H9 (cell line): ENCODE results near the gene MNX1. TPM values are rescaled to one million over a fixed set of nuclear protein-coding genes. Genes with fewer than 3 reads are reported as not detected.

Experiments
- DNase-seq: peaks from one replicate; pipeline ENCODE4 v3.0.0-alpha.2; 2017
- H2AFZ ChIP-seq: one replicate; pipeline ENCODE4 v1.6.1; 2013; ENCODE audit warnings: mild to moderate bottlenecking, low read length, control low read depth, moderate library complexity
- H2AK5ac ChIP-seq: 2 replicates; pipeline ENCODE4 v1.6.1; 2013; ENCODE audit warnings: low read length, control low read depth, mixed read lengths; ENCODE audit not compliant: insufficient read length
- H2BK120ac ChIP-seq: one replicate; pipeline ENCODE4 v1.6.1; 2013; ENCODE audit warnings: low read depth, mild to moderate bottlenecking, low read length, control low read depth, inconsistent platforms; ENCODE audit not compliant: poor library complexity, severe bottlenecking
- H2BK12ac ChIP-seq: 2 replicates; pipeline ENCODE4 v1.6.1; 2013; ENCODE audit warnings: low read length, control low read depth, mixed read lengths, low read depth; ENCODE audit not compliant: insufficient read length
- H2BK15ac ChIP-seq: 2 replicates; pipeline ENCODE4 v1.6.1; 2013; ENCODE audit warnings: low read depth, low read length, control low read depth
- H2BK20ac ChIP-seq: one replicate; pipeline ENCODE4 v1.6.1; 2013; ENCODE audit warnings: low read depth, mild to moderate bottlenecking, low read length, control low read depth, inconsistent platforms; ENCODE audit not compliant: poor library complexity, severe bottlenecking
- H2BK5ac ChIP-seq: 2 replicates; pipeline ENCODE4 v1.6.1; 2013; ENCODE audit warnings: low read length, control low read depth, mixed read lengths; ENCODE audit not compliant: insufficient read length
- H3K14ac ChIP-seq: 2 replicates; pipeline ENCODE4 v1.6.1; 2013; ENCODE audit warnings: low read length, control low read depth; ENCODE audit not compliant: insufficient read depth
- H3K18ac ChIP-seq: 2 replicates; pipeline ENCODE4 v1.6.1; 2013; ENCODE audit warnings: low read depth, mild to moderate bottlenecking, mixed read lengths, low read length, control low read depth; ENCODE audit not compliant: insufficient read length
- H3K23ac ChIP-seq: 2 replicates; pipeline ENCODE4 v1.6.1; 2013; ENCODE audit warnings: low read length, control low read depth, mixed read lengths, low read depth; ENCODE audit not compliant: insufficient read length
- H3K23me2 ChIP-seq: 2 replicates; pipeline ENCODE4 v1.6.1; 2013; ENCODE audit warnings: low read depth, mild to moderate bottlenecking, mixed read lengths, low read length, control low read depth; ENCODE audit not compliant: insufficient read length, poor library complexity, severe bottlenecking
- H3K27ac ChIP-seq: 2 replicates; pipeline ENCODE4 v1.5.1; 2013; ENCODE audit warnings: low read length, control low read depth, mixed read lengths, low read depth; ENCODE audit not compliant: insufficient read length
- H3K27me3 ChIP-seq: 2 replicates; pipeline ENCODE4 v1.6.1; 2013; ENCODE audit warnings: low read length, control low read depth, inconsistent platforms; ENCODE audit not compliant: insufficient read depth
- H3K4ac ChIP-seq: 2 replicates; pipeline ENCODE4 v1.6.1; 2013; ENCODE audit warnings: low read depth, mild to moderate bottlenecking, control low read depth, inconsistent platforms, low read length, moderate library complexity
- H3K4me1 ChIP-seq: 2 replicates; pipeline ENCODE4 v1.6.1; 2013; ENCODE audit warnings: low read length, control low read depth, inconsistent platforms; ENCODE audit not compliant: insufficient read depth
- H3K4me2 ChIP-seq: 2 replicates; pipeline ENCODE4 v1.6.1; 2013; ENCODE audit warnings: low read length, control low read depth, mixed read lengths; ENCODE audit not compliant: insufficient read length, insufficient read depth
- H3K56ac ChIP-seq: 2 replicates; pipeline ENCODE4 v1.6.1; 2013; ENCODE audit warnings: low read depth, mild to moderate bottlenecking, mixed read lengths, low read length, control low read depth; ENCODE audit not compliant: insufficient read length
- H3K79me1 ChIP-seq: 2 replicates; pipeline ENCODE4 v1.6.1; 2013; ENCODE audit warnings: low read depth, mild to moderate bottlenecking, moderate library complexity, low read length, control low read depth, inconsistent platforms; ENCODE audit not compliant: insufficient read depth, poor library complexity, severe bottlenecking
- H3K79me2 ChIP-seq: 2 replicates; pipeline ENCODE4 v1.6.1; 2013; ENCODE audit warnings: low read length, control low read depth, inconsistent platforms; ENCODE audit not compliant: insufficient read depth
- H3K9ac ChIP-seq: 2 replicates; pipeline ENCODE4 v1.6.1; 2013; ENCODE audit warnings: low read length, control low read depth, mixed read lengths; ENCODE audit not compliant: insufficient read length; ENCODE audit errors: extremely low read depth
- H3K9me3 ChIP-seq: one replicate; pipeline ENCODE4 v1.6.1; 2013; ENCODE audit warnings: low read depth, low read length, inconsistent platforms; ENCODE audit not compliant: control insufficient read depth
- H3T11ph ChIP-seq: one replicate; pipeline ENCODE4 v1.6.1; 2013; ENCODE audit warnings: mild to moderate bottlenecking, low read length, control low read depth, inconsistent platforms
- H4K20me1 ChIP-seq: one replicate; pipeline ENCODE4 v1.6.1; 2013; ENCODE audit not compliant: control insufficient read depth, insufficient read length, insufficient read depth
- H4K5ac ChIP-seq: 2 replicates; pipeline ENCODE4 v1.6.1; 2013; ENCODE audit warnings: low read depth, mild to moderate bottlenecking, mixed read lengths, low read length, control low read depth; ENCODE audit not compliant: insufficient read length
- H4K8ac ChIP-seq: replicated peaks from 2 replicates; pipeline ENCODE4 v1.6.1; 2013; ENCODE audit warnings: low read length, control low read depth, mixed read lengths, low read depth; ENCODE audit not compliant: insufficient read length
- H4K91ac ChIP-seq: 2 replicates; pipeline ENCODE4 v1.6.1; 2013; ENCODE audit warnings: low read depth, mild to moderate bottlenecking, moderate library complexity, mixed read lengths, low read length, control low read depth; ENCODE audit not compliant: insufficient read length
- H3K27ac Mint-ChIP-seq, 3 experiments: 2 replicates in 2 of 3; 3 replicates in 1 of 3; pipeline ENCODE4 v1.8.0; 2020 to 2021; ENCODE audit warnings: mixed read lengths in 3 of 3, mild to moderate bottlenecking in 1 of 3, moderate library complexity in 1 of 3
- H3K27me3 Mint-ChIP-seq: 2 replicates; pipeline ENCODE4 v1.8.0; 2021; ENCODE audit warnings: low read depth, mild to moderate bottlenecking, moderate library complexity, mixed read lengths
- H3K36me3 Mint-ChIP-seq, 3 experiments: 2 replicates in 2 of 3; 3 replicates in 1 of 3; pipeline ENCODE4 v1.8.0; 2020 to 2021; ENCODE audit warnings: low read depth in 3 of 3, mixed read lengths in 3 of 3; ENCODE audit not compliant: insufficient read depth in 1 of 3
- H3K4me1 Mint-ChIP-seq, 2 experiments: 2 replicates each; pipeline ENCODE4 v1.8.0; 2020; ENCODE audit warnings: mixed read lengths in 2 of 2
- H3K4me3 Mint-ChIP-seq, 2 experiments: 2 replicates in 1 of 2; 3 replicates in 1 of 2; pipeline ENCODE4 v1.8.0; 2020 to 2021; ENCODE audit warnings: mild to moderate bottlenecking in 2 of 2, mixed read lengths in 2 of 2, moderate library complexity in 1 of 2
- H3K9me3 Mint-ChIP-seq, 2 experiments: 2 replicates in 1 of 2; 3 replicates in 1 of 2; pipeline ENCODE4 v1.8.0; 2020; ENCODE audit warnings: mild to moderate bottlenecking in 2 of 2, mixed read lengths in 2 of 2, moderate library complexity in 1 of 2
- CTCF ChIP-seq: fragments of 200-600 bp; sonication (generic); conservative IDR thresholded peaks from 3 replicates; pipeline ENCODE4 v1.8.0; 2021; ENCODE audit warnings: antibody characterized with exemption, mild to moderate bottlenecking
- WGBS: extraction: QIAGEN DNeasy Blood & Tissue Kit; methylation state at CpG from one replicate; pipeline ENCODE4 v1.1.7; 2013; ENCODE audit warnings: missing lambda C conversion rate, low lambda C conversion rate, mixed read lengths; ENCODE audit not compliant: insufficient read length; ENCODE audit errors: extremely low coverage; 5-methylcytosine and 5-hydroxymethylcytosine counted together
- total RNA-seq: library from RNA; stranded (reverse); gene quantifications from 2 replicates; pipeline ENCODE4 v1.2.1, GENCODE V29; 2021

Gene MNX1
- total RNA-seq, 1 experiment from 2014 or later = not detected

GRCh38 chr7:157006829-157007469, 3.5 kb downstream of the MNX1 start:
- Histone ChIP-seq H4K91ac (no peak overlapping the region), H3T11ph (no peak overlapping the region), H3K27ac (no peak overlapping the region), H3K79me2 (no peaks in the 10 kb centered on the region), H3K9me3 (no peaks in the 10 kb centered on the region), H3K9ac (no peak overlapping the region), H2AFZ (no peak overlapping the region), H2AK5ac (no peak overlapping the region), H2BK12ac (no peak overlapping the region), H3K27me3 (peaks cover 86% of the 10 kb centered on the region), H2BK15ac (no peak overlapping the region), H3K23ac (no peak overlapping the region), H2BK120ac (no peak overlapping the region), H3K18ac (no peak overlapping the region), H3K23me2 (peaks cover 5% of the 10 kb centered on the region), H3K14ac (no peak overlapping the region), H3K79me1 (no peaks in the 10 kb centered on the region), H3K4ac (no peak overlapping the region), H2BK20ac (no peak overlapping the region), H4K5ac (no peak overlapping the region), H3K4me2 (no peak overlapping the region), H2BK5ac (no peak overlapping the region), H4K8ac (no peak overlapping the region), H3K56ac (no peak overlapping the region), H3K4me1 (0 out of 2 replicates have a peak, but pooled peaks cover 2% of the 10 kb centered on the region), H4K20me1 (no peaks in the 10 kb centered on the region)
- Mint-ChIP-seq H3K27ac (no peak overlapping the region), H3K4me1 (peaks cover 8 to 17% of the 10 kb centered on the region in 2 experiments), H3K27me3 (peaks cover 91% of the 10 kb centered on the region), H3K36me3 (no peaks in the 10 kb centered on the region; a peak in 1 of 7 replicates), H3K9me3 (peaks cover 2 to 8% of the 10 kb centered on the region in 2 experiments; a peak in 1 of 5 replicates), H3K4me3 (no peak overlapping the region)
- TF ChIP-seq CTCF = no peak
- WGBS = no CpG with 5 or more reads among the region's 7 CpGs
- DNase-seq = no peak
